Lung (tissue), 12 donors: ENCODE data around the gene ARHGAP35. TPM values are rescaled to one million over a fixed set of nuclear protein-coding genes. Genes with fewer than 3 reads are reported as not detected.
"Not testable (repeated sequence)": the region's sequence is repeated elsewhere in the genome, so short reads cannot be mapped to it uniquely, and the experiment has no call there.

ENCODE experiments used
- ATAC-seq: fragments of 200-7000 bp; cut with Tn5 transposase; one replicate; pipeline ENCODE4 v1.9.1; 2020; ENCODE audit warnings: moderate number of reproducible peaks; ENCODE audit not compliant: insufficient read depth, low FRiP score
- DNase-seq, 3 donors: peaks; one replicate each; pipeline ENCODE4 v3.0.0-alpha.2; 2013 to 2017
- H3K27ac ChIP-seq, 2 donors: one replicate each; pipeline ENCODE4 v1.5.1; 2013; ENCODE audit warnings: mild to moderate bottlenecking in 2 of 2, moderate library complexity in 2 of 2, control low read depth in 1 of 2, inconsistent platforms in 1 of 2, low read depth in 1 of 2, low read length in 1 of 2
- H3K27me3 ChIP-seq, 3 donors: one replicate each; pipeline ENCODE4 v1.5.1; 2013; ENCODE audit warnings: low read length in 2 of 3; ENCODE audit not compliant: control insufficient read depth in 3 of 3, insufficient read depth in 3 of 3
- H3K36me3 ChIP-seq, 4 donors: one replicate each; pipeline ENCODE4 v1.5.1; 2013; ENCODE audit warnings: low read length in 4 of 4, mild to moderate bottlenecking in 1 of 4, moderate library complexity in 1 of 4; ENCODE audit not compliant: control insufficient read depth in 4 of 4, insufficient read depth in 4 of 4
- H3K4me1 ChIP-seq, 5 donors: one replicate each; pipeline ENCODE4 v1.5.1; 2013; ENCODE audit warnings: low read length in 5 of 5, mild to moderate bottlenecking in 2 of 5, moderate library complexity in 1 of 5; ENCODE audit not compliant: control insufficient read depth in 5 of 5, insufficient read depth in 5 of 5
- H3K4me3 ChIP-seq: one replicate; pipeline ENCODE4 v1.5.1; 2013; ENCODE audit warnings: mild to moderate bottlenecking, control low read depth, moderate library complexity
- H3K9ac ChIP-seq, 2 donors: one replicate each; pipeline ENCODE4 v1.5.1; 2013; ENCODE audit warnings: low read length in 2 of 2, control low read depth in 1 of 2; ENCODE audit not compliant: insufficient read depth in 1 of 2
- H3K9me3 ChIP-seq, 4 donors: one replicate each; pipeline ENCODE4 v1.5.1; 2013; ENCODE audit warnings: low read length in 3 of 4, mild to moderate bottlenecking in 1 of 4, moderate library complexity in 1 of 4; ENCODE audit not compliant: control insufficient read depth in 4 of 4, insufficient read depth in 3 of 4
- WGBS, 2 donors: extraction: QIAGEN DNeasy Blood & Tissue Kit; methylation state at CpG; one replicate each; pipeline ENCODE4 v1.1.7; 2013; 5-methylcytosine and 5-hydroxymethylcytosine counted together
- polyA plus RNA-seq, 2 donors: library from polyadenylated mRNA; stranded (reverse); fragments of 200-250 nt; gene quantifications; one replicate each; pipeline ENCODE4 v1.2.1, GENCODE V29; 2013
- total RNA-seq, 2 donors: library from RNA; depleted of rRNA in 1 of 2; stranded (reverse); fragments of >200 nt in 1 of 2; gene quantifications; one replicate each; pipeline ENCODE4 v1.2.1, GENCODE V29; 2014 to 2021
- TF ChIP-seq, protein P1 (sequence below): IDR thresholded peaks from 2 replicates; pipeline ENCODE4 v1.5.1; 2012; ENCODE audit warnings: mild to moderate bottlenecking; ENCODE audit errors: control extremely low read depth, extremely low read depth
- donor health status: control.
- donor health status: control.
- donor health status: Bipolar disorder and iron deficiency.
- donor health status: healthy.
- donor health status: DM: yes; HTN: yes; CAD: no.

ARHGAP35 gene
- total and polyA plus RNA-seq, 4 donors, result 12.2 to 53.5 (median 36.5) TPM

DNA sequence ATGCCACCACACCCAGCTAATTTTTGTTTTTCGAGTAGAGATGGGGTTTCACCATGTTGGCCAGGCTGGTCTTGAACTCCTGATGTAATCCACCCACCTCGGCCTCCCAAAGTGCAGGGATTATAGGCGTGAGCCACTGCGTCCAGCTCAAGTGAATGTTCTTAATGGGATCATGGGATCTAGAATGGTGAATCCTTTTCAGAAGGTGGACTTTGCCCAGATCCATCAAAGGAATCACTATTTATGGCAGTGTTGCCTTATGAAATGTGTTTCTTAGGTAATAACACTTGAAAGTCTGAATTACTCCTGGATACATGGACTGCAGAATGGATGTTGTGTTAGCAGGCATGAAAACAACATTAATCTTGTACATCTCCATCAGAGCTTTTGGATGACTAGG lies 20.3 kb downstream of the ARHGAP35 start:
- 98 to 99% methylated on average over 4 of the region's 4 CpGs for WGBS, 2 donors
- ATAC-seq, result no peak
- Histone ChIP-seq H3K4me3 (no peak overlapping the region), H3K36me3 (peaks cover 0 to 3% (median 0%) of the 10 kb centered on the region in 4 donors), H3K4me1 (peaks cover 1 to 9% (median 6%) of the 10 kb centered on the region in 5 donors), H3K27ac (no peak overlapping the region), H3K27me3 (no peaks in the 10 kb centered on the region), H3K9me3 (no peaks in the 10 kb centered on the region), H3K9ac (no peak overlapping the region)
- DNase-seq, result no peak
- TF ChIP-seq, protein P1, sequence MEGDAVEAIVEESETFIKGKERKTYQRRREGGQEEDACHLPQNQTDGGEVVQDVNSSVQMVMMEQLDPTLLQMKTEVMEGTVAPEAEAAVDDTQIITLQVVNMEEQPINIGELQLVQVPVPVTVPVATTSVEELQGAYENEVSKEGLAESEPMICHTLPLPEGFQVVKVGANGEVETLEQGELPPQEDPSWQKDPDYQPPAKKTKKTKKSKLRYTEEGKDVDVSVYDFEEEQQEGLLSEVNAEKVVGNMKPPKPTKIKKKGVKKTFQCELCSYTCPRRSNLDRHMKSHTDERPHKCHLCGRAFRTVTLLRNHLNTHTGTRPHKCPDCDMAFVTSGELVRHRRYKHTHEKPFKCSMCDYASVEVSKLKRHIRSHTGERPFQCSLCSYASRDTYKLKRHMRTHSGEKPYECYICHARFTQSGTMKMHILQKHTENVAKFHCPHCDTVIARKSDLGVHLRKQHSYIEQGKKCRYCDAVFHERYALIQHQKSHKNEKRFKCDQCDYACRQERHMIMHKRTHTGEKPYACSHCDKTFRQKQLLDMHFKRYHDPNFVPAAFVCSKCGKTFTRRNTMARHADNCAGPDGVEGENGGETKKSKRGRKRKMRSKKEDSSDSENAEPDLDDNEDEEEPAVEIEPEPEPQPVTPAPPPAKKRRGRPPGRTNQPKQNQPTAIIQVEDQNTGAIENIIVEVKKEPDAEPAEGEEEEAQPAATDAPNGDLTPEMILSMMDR, result no peak

DNA sequence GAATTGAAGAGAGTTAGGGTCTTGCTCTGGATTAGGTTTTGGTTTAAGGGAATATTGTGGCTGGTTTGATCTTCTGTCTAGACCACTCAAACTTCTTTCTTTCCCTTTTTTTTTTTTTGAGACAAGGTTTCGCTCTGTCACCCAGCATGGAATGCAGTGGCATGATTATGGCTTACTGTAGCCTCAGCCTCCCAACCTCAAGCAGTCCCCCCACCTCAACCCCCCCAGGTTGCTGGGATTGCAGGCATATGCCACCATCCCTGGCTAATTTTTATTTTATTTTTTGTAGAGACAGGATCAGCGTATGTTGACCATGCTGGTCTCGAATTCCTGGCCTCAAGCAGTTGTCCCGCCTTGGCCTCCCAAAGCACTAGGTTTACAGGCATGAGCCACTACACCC lies 21.2 kb downstream of the ARHGAP35 start:
- H3K4me1 ChIP-seq, result peaks cover 1 to 9% (median 6%) of the 10 kb centered on the region in 5 donors
- DNase-seq (no peak), ATAC-seq (no peak)
- peaks cover 0 to 3% (median 0%) of the 10 kb centered on the region in 4 donors for H3K36me3 ChIP-seq
- H3K27ac ChIP-seq, result no peak overlapping the region
- H3K27me3 ChIP-seq, result no peaks in the 10 kb centered on the region
- TF ChIP-seq, protein P1, result no peak
- H3K4me3 ChIP-seq, result no peak overlapping the region
- H3K9ac ChIP-seq, result no peak overlapping the region
- H3K9me3 ChIP-seq, result no peaks in the 10 kb centered on the region
- WGBS, 2 donors, result 91 to 95% methylated on average over 4 of the region's 4 CpGs

DNA sequence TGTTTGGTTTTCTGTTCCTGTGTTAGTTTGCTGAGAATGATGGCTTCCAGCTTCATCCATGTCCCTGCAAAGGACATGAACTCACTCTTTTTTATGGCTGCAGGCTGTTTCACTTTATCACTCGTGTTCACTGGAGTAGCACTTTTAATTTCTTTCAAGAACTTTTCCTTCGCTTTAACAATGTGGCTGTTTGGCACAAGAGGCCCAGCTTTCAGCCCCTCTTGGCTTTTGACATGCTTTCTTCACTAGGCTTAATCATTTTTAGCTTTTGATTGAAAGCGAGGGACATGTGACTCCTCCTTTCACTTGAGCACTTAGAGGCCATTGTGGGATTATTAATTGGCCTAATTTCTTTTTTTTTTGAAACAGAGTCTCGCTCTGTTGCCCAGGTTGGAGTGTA lies 22.0 kb downstream of the ARHGAP35 start:
- H3K4me1 ChIP-seq, ATAC-seq: not testable (repeated sequence)
- 67 to 87% methylated on average over 4 of the region's 4 CpGs for WGBS, 2 donors

DNA sequence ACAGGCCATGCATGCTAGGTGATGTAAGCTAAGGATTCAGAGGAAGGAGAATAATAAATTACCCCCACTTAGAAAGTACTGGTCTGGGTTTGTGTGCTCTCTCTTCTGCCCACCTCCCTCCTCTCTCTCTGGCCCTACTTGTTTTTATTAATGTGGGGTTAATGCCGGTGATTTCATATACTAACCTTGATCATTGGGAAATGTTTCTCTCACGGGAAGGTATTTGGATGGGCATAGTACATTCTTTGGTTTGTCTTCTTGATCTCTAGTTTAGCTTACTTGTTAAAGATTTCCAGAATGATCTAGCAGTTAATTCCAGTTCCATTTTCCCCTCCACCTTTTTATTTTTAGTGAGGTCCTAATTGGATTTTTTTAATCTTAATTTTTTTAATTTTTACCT lies 24.6 kb downstream of the ARHGAP35 start:
- Histone ChIP-seq H3K9ac (no peak overlapping the region), H3K27me3 (no peaks in the 10 kb centered on the region), H3K4me1 (peaks cover 1 to 7% (median 6%) of the 10 kb centered on the region in 5 donors), H3K4me3 (no peak overlapping the region), H3K36me3 (peaks cover 0 to 3% (median 0%) of the 10 kb centered on the region in 4 donors), H3K27ac (no peak overlapping the region), H3K9me3 (no peaks in the 10 kb centered on the region)
- ATAC-seq, result no peak
- TF ChIP-seq, protein P1, result no peak
- no peak for DNase-seq
- 82 to 85% methylated on average over 2 of the region's 2 CpGs for WGBS, 2 donors

More for the DNA sequence above, 22.0 kb downstream of the ARHGAP35 start:
- not testable (repeated sequence) for H3K9me3 ChIP-seq, H3K4me3 ChIP-seq, H3K9ac ChIP-seq, H3K27ac ChIP-seq, H3K27me3 ChIP-seq, H3K36me3 ChIP-seq
- peak in 2 of 3 donors; percentile 40 to 57 for DNase-seq
